Hepatocyte (in vitro differentiated cells): Measurements from ENCODE around the gene TST.

ENCODE experiments used
- CTCF ChIP-seq: fragments of 200-600 bp; sonication (generic); IDR thresholded peaks from 2 replicates; pipeline ENCODE4 v1.5.1; 2016; ENCODE audit warnings: antibody characterized with exemption, mild to moderate bottlenecking; ENCODE audit not compliant: poor library complexity
- EZH2 ChIP-seq: fragments of 200-600 bp; sonication (generic); IDR thresholded peaks from 2 replicates; pipeline ENCODE4 v1.6.1; 2016; ENCODE audit warnings: antibody characterized with exemption, mild to moderate bottlenecking, borderline replicate concordance
- EZH2phosphoT487 ChIP-seq: fragments of 200-600 bp; sonication (generic); IDR thresholded peaks from one replicate; pipeline ENCODE4 v1.6.1; 2018; ENCODE audit warnings: antibody characterized with exemption, mild to moderate bottlenecking, low read depth, moderate library complexity; ENCODE audit not compliant: unreplicated experiment, severe bottlenecking

- no peak for TF ChIP-seq CTCF
- no peak for TF ChIP-seq EZH2phosphoT487
- TF ChIP-seq EZH2, result no peak
Measured at GRCh38 chr22:37008365-37008764, 10.9 kb downstream of the TST start.
